GM23338 (cell line): ENCODE measurements around the gene RAD51AP1.

Source experiments
- CREB1 ChIP-seq: fragments of 250-450 bp; sonication (Bioruptor Pico); IDR thresholded peaks from 2 replicates; pipeline ENCODE4 v1.5.0; 2020; ENCODE audit warnings: low read depth, mild to moderate bottlenecking, moderate library complexity
- EZH2 ChIP-seq: fragments of 200-600 bp; sonication (generic); IDR thresholded peaks from one replicate; pipeline ENCODE4 v1.8.0; 2017; ENCODE audit warnings: antibody characterized with exemption, mild to moderate bottlenecking, low read depth; ENCODE audit not compliant: unreplicated experiment
- EZH2phosphoT487 ChIP-seq: fragments of 200-600 bp; sonication (generic); IDR thresholded peaks from one replicate; pipeline ENCODE4 v1.8.1; 2018; ENCODE audit warnings: antibody characterized with exemption; ENCODE audit not compliant: unreplicated experiment
- JUNB ChIP-seq: IDR thresholded peaks from one replicate; pipeline ENCODE4 v1.6.1; 2016; ENCODE audit warnings: antibody characterized with exemption; ENCODE audit not compliant: unreplicated experiment
- POLR2AphosphoS5 ChIP-seq: IDR thresholded peaks from 2 replicates; pipeline ENCODE4 v1.6.1; 2016; ENCODE audit warnings: antibody characterized with exemption, low read depth
- STAT1 ChIP-seq: IDR thresholded peaks from one replicate; pipeline ENCODE4 v1.6.1; 2016; ENCODE audit warnings: antibody characterized with exemption; ENCODE audit not compliant: unreplicated experiment
- TF ChIP-seq, protein P1 (sequence below), 2 experiments: fragments of 200-600 bp in 1 of 2; sonication (generic) in 1 of 2; conservative IDR thresholded peaks; 2 replicates each; pipeline versions ENCODE4 v1.5.1 to v1.6.1; 2016 to 2017; ENCODE audit warnings: antibody characterized with exemption in 2 of 2, low read depth in 2 of 2, mild to moderate bottlenecking in 2 of 2, moderate library complexity in 1 of 2
- TF ChIP-seq, protein P2 (sequence below): IDR thresholded peaks from 2 replicates; pipeline ENCODE4 v1.6.1; 2016; ENCODE audit warnings: antibody characterized with exemption
- TF ChIP-seq, protein P3 (sequence below): IDR thresholded peaks from one replicate; pipeline ENCODE4 v1.6.1; 2018; ENCODE audit warnings: antibody characterized with exemption; ENCODE audit not compliant: unreplicated experiment

DNA sequence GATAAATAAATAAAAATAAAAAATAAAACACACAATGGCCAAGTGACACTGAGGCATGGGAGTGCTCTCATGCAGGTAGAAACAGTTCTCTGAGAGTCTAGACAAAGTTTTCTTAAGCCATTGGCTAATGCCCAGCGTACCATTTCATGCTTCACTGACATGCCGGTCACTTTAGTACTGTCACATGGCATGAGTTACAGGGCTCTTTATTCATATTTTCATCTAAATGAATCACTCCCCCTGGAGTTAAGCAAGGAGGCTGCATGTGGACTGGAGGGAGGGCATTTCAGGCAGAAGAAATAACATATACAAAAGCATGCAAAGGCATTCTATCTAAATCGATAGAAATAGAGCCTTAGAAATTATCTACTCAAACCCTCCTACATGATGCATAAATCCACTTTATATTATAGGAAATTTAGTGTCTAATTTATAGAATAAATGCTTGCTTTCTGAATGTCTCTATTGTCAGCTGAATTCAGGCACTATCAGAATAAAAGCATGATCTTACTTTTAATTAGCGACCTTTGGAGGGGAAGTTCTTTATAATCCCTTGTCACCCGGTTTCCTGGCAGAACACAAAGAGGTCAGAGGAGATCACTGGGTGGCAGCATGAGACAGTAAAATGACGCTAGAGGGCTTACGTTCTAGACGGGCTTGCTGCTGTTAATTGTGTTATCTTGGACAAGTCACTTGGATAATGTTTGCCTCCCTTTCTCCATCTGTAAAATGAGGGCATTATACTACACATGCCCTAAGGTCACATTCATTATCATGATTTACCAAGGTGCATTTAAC, 40.8 kb downstream of the RAD51AP1 start:
- TF ChIP-seq, protein P1, sequence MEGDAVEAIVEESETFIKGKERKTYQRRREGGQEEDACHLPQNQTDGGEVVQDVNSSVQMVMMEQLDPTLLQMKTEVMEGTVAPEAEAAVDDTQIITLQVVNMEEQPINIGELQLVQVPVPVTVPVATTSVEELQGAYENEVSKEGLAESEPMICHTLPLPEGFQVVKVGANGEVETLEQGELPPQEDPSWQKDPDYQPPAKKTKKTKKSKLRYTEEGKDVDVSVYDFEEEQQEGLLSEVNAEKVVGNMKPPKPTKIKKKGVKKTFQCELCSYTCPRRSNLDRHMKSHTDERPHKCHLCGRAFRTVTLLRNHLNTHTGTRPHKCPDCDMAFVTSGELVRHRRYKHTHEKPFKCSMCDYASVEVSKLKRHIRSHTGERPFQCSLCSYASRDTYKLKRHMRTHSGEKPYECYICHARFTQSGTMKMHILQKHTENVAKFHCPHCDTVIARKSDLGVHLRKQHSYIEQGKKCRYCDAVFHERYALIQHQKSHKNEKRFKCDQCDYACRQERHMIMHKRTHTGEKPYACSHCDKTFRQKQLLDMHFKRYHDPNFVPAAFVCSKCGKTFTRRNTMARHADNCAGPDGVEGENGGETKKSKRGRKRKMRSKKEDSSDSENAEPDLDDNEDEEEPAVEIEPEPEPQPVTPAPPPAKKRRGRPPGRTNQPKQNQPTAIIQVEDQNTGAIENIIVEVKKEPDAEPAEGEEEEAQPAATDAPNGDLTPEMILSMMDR (conservative IDR thresholded peaks at IDR 0.05; ENCODE audit: low read depth in 2 of 2), result peak; percentile 59 to 87
- TF ChIP-seq EZH2phosphoT487 (no peak), POLR2AphosphoS5 (no peak), EZH2 (no peak), STAT1 (no peak), JUNB (no peak), CREB1 (CRISPR knock-in tag) (no peak)
- TF ChIP-seq, protein P2, sequence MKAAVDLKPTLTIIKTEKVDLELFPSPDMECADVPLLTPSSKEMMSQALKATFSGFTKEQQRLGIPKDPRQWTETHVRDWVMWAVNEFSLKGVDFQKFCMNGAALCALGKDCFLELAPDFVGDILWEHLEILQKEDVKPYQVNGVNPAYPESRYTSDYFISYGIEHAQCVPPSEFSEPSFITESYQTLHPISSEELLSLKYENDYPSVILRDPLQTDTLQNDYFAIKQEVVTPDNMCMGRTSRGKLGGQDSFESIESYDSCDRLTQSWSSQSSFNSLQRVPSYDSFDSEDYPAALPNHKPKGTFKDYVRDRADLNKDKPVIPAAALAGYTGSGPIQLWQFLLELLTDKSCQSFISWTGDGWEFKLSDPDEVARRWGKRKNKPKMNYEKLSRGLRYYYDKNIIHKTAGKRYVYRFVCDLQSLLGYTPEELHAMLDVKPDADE, result no peak
- TF ChIP-seq, protein P3, sequence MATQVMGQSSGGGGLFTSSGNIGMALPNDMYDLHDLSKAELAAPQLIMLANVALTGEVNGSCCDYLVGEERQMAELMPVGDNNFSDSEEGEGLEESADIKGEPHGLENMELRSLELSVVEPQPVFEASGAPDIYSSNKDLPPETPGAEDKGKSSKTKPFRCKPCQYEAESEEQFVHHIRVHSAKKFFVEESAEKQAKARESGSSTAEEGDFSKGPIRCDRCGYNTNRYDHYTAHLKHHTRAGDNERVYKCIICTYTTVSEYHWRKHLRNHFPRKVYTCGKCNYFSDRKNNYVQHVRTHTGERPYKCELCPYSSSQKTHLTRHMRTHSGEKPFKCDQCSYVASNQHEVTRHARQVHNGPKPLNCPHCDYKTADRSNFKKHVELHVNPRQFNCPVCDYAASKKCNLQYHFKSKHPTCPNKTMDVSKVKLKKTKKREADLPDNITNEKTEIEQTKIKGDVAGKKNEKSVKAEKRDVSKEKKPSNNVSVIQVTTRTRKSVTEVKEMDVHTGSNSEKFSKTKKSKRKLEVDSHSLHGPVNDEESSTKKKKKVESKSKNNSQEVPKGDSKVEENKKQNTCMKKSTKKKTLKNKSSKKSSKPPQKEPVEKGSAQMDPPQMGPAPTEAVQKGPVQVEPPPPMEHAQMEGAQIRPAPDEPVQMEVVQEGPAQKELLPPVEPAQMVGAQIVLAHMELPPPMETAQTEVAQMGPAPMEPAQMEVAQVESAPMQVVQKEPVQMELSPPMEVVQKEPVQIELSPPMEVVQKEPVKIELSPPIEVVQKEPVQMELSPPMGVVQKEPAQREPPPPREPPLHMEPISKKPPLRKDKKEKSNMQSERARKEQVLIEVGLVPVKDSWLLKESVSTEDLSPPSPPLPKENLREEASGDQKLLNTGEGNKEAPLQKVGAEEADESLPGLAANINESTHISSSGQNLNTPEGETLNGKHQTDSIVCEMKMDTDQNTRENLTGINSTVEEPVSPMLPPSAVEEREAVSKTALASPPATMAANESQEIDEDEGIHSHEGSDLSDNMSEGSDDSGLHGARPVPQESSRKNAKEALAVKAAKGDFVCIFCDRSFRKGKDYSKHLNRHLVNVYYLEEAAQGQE, result no peak
